Activated CD8-positive, alpha-beta memory T cell treated with anti-CD3 and anti-CD28 coated beads for 48 hours (primary cell): ENCODE data around the gene NFX1.
A peak's percentile ranks its signal among the peaks of the same experiment; 100 is the strongest.
"Not testable (repeated sequence)": the region's sequence is repeated elsewhere in the genome, so short reads cannot be mapped to it uniquely, and the experiment has no call there.

Experiments used
- DNase-seq, 3 experiments: peaks; one replicate each; pipeline ENCODE4 v3.0.0-alpha.2; 2020; ENCODE audit warnings: low read depth in 2 of 3, low spot score in 2 of 3

The NFX1 gene

GRCh38 chr9:33354651-33355211, 64.4 kb downstream of the NFX1 start:
- DNase-seq = no peak

- no peak for DNase-seq
Observed at GRCh38 chr9:33355933-33356332, 65.6 kb downstream of the NFX1 start.

GRCh38 chr9:33358641-33359040, 68.3 kb downstream of the NFX1 start:
- DNase-seq = not testable (repeated sequence)

- DNase-seq = no peak
Observed at GRCh38 chr9:33364127-33364526, 73.8 kb downstream of the NFX1 start.

GRCh38 chr9:33364814-33365213, 74.5 kb downstream of the NFX1 start:
- DNase-seq = not testable (repeated sequence)

GRCh38 chr9:33366979-33367480, 76.7 kb downstream of the NFX1 start:
- no peak for DNase-seq

- DNase-seq = no peak
Observed at GRCh38 chr9:33372900-33373299, 82.6 kb downstream of the NFX1 start.

- no peak for DNase-seq
Observed at GRCh38 chr9:33374190-33374589, 83.9 kb downstream of the NFX1 start.

- DNase-seq = peak; percentile 14 to 27 (median 18)
Observed at GRCh38 chr9:33374634-33375237, 84.4 kb downstream of the NFX1 start.

GRCh38 chr9:33375238-33375840, 85.0 kb downstream of the NFX1 start:
- no peak for DNase-seq

GRCh38 chr9:33375841-33376321, 85.6 kb downstream of the NFX1 start:
- no peak for DNase-seq

- DNase-seq = no peak
Observed at GRCh38 chr9:33377089-33377715, 86.9 kb downstream of the NFX1 start.

GRCh38 chr9:33378121-33378795, 87.9 kb downstream of the NFX1 start:
- no peak for DNase-seq

- DNase-seq = no peak
Observed at GRCh38 chr9:33379666-33380389, 89.5 kb downstream of the NFX1 start.

- DNase-seq = no peak
Observed at GRCh38 chr9:33380390-33381094, 90.2 kb downstream of the NFX1 start.

GRCh38 chr9:33381231-33381791, 91.0 kb downstream of the NFX1 start:
- no peak for DNase-seq

GRCh38 chr9:33382397-33382796, 92.1 kb downstream of the NFX1 start:
- not testable (repeated sequence) for DNase-seq

- not testable (repeated sequence) for DNase-seq
Observed at GRCh38 chr9:33383396-33383795, 93.1 kb downstream of the NFX1 start.

- not testable (repeated sequence) for DNase-seq
Observed at GRCh38 chr9:33385536-33385935, 95.2 kb downstream of the NFX1 start.
